Measurements from ENCODE around the gene KCTD13.
"Not testable (repeated sequence)": the region's sequence is repeated elsewhere in the genome, so short reads cannot be mapped to it uniquely, and the experiment has no call there.

KCTD13 gene

GRCh38 chr16:29947897-29948296, 21.9 kb upstream of the KCTD13 start:
- in situ Hi-C loops (cut with MboI; ENCODE audit: low sequenced_read_pairs): no loop called here

- in situ Hi-C loops (cut with MboI; ENCODE audit: low sequenced_read_pairs): no loop called here
Measured at GRCh38 chr16:29943846-29944799, 18.1 kb upstream of the KCTD13 start.

DNA sequence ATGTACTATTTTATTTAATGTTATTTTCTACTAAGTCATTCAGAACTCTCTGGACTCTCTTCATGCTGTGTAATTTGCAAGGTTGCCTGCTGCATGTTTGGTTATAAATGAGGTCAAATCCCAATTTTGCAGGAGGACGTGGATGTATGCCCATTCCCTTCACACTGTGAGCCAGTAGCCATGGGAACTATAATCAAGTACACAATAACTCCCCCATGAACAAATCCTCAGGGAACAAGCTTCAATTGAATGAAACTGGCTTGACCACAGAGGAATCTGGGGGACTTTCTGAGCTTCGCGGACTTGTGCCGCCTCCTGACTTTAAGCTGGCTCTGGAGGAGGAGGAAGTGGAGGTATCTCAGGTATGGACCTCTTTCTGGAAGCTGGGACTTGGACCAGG, 14.6 kb upstream of the KCTD13 start:
- in situ Hi-C loops (cut with MboI; ENCODE audit: low sequenced_read_pairs): no loop called here

DNA sequence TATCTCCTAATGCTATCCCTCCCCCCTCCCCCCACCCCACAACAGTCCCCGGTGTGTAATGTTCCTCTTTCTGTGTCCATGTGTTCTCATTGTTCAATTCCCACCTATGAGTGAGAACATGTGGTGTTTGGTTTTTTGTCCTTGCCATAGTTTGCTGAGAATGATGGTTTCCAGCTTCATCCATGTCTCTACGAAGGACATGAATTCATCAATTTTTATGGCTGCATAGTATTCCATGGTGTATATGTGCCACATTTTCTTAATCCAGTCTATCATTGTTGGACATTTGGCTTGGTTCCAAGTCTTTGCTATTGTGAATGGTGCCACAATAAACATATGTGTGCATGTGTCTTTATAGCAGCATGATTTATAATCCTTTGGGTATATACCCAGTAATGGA, 5.7 kb upstream of the KCTD13 start:
- in situ Hi-C loops (cut with MboI; ENCODE audit: low sequenced_read_pairs): not testable (repeated sequence)

DNA sequence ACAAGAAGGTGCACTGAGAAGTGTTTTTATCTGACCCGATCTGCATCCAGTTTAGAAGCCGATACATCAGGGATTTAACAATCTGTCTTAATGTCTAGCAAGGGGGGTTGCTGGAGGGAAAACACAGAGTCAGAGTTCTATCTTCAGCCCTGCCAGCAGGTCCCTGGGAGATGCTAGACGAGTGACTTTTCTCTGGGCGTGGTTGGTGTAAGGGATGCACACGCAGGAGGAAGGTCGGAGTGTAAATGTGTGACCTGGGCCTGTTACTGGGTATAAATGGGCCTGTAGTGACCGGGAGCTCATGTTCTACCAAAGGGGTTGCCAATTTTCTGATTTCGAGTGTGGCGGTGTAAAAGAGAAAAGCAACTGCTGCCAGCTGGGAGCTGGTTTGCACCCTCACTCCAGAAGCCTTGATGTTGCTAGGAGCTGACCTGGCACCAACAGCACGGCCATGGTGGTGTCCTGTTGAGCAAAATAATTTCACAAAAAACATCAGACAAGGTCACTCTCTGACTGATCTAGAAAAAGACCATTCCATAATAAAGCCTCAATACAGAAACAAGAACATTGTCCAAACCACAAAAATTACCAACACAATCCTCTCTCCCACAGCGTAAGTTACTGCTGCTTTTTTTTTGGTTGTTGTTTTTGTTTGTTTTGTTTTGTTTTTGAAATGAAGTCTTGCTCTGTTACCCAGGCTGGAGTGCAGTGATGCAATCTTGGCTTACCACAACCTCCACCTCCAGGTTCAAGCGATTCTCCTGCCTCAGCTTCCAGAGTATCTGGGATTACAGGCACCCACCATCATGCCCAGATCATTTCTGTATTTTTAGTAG, 1.3 kb upstream of the KCTD13 start:
- in situ Hi-C loops (cut with MboI; ENCODE audit: low sequenced_read_pairs): no loop called here

DNA sequence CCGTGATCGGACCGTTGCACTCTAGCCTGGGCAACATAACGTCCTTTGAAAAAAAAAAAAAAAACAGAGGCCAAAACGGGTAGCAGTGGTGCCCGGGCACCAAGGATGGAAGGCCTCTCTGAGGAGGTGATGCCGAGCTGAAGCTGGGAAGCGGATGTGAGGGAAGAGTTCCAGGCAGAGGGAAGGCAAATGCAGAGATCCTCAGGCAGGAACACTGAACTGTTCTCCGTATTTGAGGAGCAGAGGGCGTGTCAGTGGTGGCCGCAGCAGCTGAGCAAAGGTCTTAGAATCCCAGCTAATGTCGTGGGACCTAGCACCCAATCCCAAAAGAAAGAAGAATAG, 656 bp upstream of the KCTD13 start:
- in situ Hi-C loops (cut with MboI; ENCODE audit: low sequenced_read_pairs): no loop called here

GRCh38 chr16:29925105-29925756, 795 bp downstream of the KCTD13 start:
- in situ Hi-C loops (cut with MboI; ENCODE audit: low sequenced_read_pairs): no loop called here

DNA sequence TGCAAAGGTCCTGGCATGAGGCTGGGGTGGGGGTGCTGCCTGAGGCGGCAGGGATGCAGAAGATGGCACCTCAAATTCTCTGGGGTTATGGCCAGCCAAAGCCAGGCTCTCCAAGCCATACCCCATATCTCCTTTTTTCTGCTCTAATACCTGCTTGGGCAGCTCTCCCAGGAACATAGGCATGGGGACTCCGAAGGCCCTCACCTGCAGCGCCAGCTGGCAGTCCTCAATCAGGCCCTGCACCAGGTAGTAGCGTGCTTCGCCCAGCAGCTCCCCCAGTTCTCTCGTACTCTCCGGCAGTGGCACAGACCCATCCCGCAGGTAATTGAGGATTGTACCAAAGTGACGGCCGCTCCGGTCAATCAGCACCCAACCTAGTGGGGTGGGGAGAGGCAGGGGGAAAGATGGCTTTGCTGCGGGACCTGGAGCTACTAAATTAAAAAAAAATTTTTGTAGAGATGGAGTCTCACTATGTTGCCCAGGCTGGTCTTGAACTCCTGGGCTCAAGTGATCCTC, 3.0 kb downstream of the KCTD13 start:
- in situ Hi-C loops (cut with MboI; ENCODE audit: low sequenced_read_pairs): no loop called here

GRCh38 chr16:29922326-29922725, 3.7 kb downstream of the KCTD13 start:
- in situ Hi-C loops (cut with MboI; ENCODE audit: low sequenced_read_pairs): no loop called here

GRCh38 chr16:29921034-29921385, 5.0 kb downstream of the KCTD13 start:
- in situ Hi-C loops (cut with MboI; ENCODE audit: low sequenced_read_pairs): no loop called here

- in situ Hi-C loops (cut with MboI; ENCODE audit: low sequenced_read_pairs): no loop called here
Measured at GRCh38 chr16:29920288-29921033, 5.6 kb downstream of the KCTD13 start.

DNA sequence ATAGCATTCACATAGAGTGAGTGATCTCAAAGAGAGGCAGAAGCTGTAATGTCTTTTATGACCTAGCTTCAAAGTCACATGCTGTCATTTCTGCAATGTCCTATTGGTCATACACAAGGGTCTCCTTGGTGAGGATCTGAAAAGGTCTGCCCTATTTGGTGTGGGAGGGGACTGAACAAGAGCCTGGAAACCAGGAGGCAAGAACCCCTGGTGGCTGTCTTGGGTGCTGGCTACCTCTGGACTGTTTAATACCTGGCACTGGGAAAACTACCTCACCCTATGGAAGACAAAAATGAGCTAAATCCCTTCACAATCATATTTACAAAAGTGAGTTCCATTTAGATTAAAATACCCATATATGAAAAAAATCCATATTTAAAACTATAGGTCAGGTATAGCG, 9.0 kb downstream of the KCTD13 start:
- in situ Hi-C loops (cut with MboI; ENCODE audit: low sequenced_read_pairs): no loop called here

DNA sequence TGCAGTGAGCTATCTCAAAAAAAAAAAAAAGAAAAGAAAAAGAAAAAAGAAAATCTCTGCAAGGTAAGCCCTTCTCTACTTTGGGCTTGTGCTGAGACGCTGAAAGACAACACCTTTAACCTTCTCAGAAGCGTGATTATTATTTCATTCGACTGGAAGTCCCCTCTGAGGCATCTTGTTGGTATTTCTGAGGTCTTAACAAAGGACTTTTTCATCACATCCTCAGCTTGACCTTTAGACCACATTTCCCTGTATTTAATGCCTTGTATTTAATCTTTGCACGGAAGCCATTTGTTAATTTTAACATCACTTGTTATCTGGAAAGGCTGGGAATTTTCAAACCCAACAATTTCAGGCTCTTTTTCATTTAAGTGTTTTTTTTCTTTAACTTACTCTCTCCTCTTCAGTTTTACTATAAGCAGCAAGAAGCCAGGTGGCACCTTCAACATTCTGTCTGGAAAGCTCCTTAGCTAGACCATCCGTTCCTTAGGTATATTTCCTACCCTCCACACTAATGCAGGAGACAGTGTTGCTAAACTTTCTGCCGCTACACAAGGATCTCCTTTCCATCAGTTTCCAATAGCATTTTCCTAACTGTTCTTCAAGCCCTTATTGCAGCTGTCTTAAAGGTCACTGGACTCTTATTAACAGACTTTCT, 10.3 kb downstream of the KCTD13 start:
- in situ Hi-C loops (cut with MboI; ENCODE audit: low sequenced_read_pairs): no loop called here

DNA sequence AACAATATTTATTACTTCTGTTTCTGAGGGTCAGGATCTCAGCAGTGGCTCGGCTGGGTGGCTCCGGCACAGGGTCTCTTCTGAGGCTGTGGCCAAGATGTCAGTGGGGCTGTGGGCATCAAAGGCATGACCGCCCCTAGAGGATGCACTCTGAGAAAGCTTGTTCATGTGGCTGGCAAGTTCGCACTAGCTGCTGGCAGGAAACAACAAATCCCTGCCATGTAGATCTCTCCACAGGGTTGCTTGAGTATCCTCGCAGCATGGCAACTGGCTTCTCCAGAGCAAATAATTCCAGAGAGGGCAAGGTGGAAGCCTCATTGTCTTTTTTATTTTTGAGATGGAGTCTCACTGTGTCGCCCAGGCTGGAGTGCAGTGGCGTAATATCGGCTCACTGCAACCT, 12.5 kb downstream of the KCTD13 start:
- in situ Hi-C loops (cut with MboI; ENCODE audit: low sequenced_read_pairs): no loop called here

- in situ Hi-C loops (cut with MboI; ENCODE audit: low sequenced_read_pairs): no loop called here
Measured at GRCh38 chr16:29912087-29912486, 13.9 kb downstream of the KCTD13 start.

DNA sequence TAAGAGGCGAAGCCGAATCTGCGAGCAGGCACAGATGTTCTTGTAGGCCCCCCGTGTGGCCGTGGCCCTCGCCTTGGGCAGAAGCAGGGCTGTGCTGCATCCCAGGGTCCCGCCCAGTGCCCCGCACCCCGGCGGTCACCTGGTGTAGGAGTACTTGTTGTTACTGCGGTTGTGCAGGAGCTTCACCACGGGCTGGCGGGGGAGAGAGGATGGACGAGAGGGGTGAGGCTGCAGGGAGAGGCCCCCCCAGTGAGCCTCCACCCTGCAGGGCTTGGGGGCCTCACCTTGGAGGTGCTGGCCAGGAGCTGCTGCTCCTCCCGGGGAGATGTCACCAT, 14.4 kb downstream of the KCTD13 start:
- in situ Hi-C loops (cut with MboI; ENCODE audit: low sequenced_read_pairs): no loop called here

GRCh38 chr16:29910819-29911675, 15.0 kb downstream of the KCTD13 start:
- in situ Hi-C loops (cut with MboI; ENCODE audit: low sequenced_read_pairs): no loop called here

DNA sequence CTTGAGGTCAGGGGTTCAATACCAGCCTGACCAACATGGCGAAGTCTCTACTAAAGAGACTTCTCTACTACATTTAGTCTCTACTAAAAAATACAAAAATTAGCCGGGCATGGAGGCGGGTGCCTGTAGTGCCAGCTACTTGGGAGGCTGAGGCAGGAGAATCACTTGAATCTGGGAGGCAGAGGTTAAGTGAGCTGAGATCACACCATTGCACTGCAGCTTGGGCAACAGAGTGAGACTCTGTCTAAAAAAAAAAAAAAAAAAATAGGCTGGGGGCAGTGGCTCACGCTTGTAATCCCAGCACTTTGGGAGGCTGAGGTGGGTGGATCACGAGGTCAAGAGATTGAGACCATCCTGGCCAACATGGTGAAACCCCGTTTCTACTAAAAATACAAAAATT, 16.2 kb downstream of the KCTD13 start:
- in situ Hi-C loops (cut with MboI; ENCODE audit: low sequenced_read_pairs): not testable (repeated sequence)

DNA sequence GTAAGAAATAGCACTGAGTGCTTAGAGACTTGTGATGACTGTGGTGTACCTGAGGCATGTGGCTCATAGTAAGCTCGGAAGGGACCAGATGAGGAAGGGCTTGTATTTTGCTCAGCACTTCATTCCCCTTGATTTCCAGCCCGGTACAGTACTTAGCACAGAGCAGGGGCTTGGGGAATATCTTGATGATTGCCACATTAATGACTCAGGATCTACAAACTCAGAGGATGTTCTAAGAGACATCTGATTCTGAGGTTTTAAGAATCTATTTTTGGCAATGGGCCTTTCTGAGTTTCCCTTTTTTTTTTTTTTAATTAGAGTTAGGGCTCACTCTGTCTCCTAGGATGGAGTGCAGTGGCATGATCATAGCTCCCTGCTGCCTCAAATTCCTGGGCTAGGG, 16.6 kb downstream of the KCTD13 start:
- in situ Hi-C loops (cut with MboI; ENCODE audit: low sequenced_read_pairs): no loop called here
